PC-9 (cell line): ENCODE measurements around the gene HINFP.

Source experiments
- EZH2 ChIP-seq: fragments of 200-600 bp; sonication (generic); IDR thresholded peaks from 2 replicates; pipeline ENCODE4 v1.8.0; 2017; ENCODE audit warnings: antibody characterized with exemption, low read depth
- TF ChIP-seq, protein P1 (sequence below): fragments of 200-600 bp; sonication (generic); conservative IDR thresholded peaks from 2 replicates; pipeline ENCODE4 v1.6.1; 2017; ENCODE audit warnings: mixed run types, antibody characterized with exemption, mild to moderate bottlenecking, moderate library complexity

GRCh38 chr11:119156496-119156895 lies 35.1 kb downstream of the HINFP start:
- TF ChIP-seq EZH2: no peak
- TF ChIP-seq, protein P1, sequence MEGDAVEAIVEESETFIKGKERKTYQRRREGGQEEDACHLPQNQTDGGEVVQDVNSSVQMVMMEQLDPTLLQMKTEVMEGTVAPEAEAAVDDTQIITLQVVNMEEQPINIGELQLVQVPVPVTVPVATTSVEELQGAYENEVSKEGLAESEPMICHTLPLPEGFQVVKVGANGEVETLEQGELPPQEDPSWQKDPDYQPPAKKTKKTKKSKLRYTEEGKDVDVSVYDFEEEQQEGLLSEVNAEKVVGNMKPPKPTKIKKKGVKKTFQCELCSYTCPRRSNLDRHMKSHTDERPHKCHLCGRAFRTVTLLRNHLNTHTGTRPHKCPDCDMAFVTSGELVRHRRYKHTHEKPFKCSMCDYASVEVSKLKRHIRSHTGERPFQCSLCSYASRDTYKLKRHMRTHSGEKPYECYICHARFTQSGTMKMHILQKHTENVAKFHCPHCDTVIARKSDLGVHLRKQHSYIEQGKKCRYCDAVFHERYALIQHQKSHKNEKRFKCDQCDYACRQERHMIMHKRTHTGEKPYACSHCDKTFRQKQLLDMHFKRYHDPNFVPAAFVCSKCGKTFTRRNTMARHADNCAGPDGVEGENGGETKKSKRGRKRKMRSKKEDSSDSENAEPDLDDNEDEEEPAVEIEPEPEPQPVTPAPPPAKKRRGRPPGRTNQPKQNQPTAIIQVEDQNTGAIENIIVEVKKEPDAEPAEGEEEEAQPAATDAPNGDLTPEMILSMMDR: 0 out of 2 replicates have a peak, but pooled peaks have one; percentile 14
